ENCODE data around the gene KDELR3.

The KDELR3 gene

DNA sequence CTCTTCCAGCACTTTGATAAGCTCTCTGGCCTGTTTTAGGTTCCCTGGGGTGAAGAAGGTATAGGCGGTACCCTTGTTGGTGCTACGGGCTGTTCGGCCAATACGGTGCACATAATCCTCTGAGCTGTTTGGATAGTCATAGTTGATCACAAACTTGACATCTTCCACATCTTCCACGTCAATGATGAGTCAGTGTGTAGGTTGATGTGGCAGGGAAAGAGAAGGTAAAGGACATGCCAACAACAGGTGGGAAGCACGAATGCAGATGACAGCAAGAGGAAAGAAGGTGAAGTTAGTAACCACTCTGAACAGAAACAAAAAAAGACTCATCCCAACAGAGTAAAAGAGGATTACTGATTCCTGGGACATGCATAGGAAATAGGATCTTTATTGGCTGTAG lies 20.1 kb downstream of the KDELR3 start:
- TF ChIP-seq, protein P1, sequence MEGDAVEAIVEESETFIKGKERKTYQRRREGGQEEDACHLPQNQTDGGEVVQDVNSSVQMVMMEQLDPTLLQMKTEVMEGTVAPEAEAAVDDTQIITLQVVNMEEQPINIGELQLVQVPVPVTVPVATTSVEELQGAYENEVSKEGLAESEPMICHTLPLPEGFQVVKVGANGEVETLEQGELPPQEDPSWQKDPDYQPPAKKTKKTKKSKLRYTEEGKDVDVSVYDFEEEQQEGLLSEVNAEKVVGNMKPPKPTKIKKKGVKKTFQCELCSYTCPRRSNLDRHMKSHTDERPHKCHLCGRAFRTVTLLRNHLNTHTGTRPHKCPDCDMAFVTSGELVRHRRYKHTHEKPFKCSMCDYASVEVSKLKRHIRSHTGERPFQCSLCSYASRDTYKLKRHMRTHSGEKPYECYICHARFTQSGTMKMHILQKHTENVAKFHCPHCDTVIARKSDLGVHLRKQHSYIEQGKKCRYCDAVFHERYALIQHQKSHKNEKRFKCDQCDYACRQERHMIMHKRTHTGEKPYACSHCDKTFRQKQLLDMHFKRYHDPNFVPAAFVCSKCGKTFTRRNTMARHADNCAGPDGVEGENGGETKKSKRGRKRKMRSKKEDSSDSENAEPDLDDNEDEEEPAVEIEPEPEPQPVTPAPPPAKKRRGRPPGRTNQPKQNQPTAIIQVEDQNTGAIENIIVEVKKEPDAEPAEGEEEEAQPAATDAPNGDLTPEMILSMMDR (IDR thresholded peaks at IDR 0.05; ENCODE audit: control insufficient read depth, insufficient read depth, low read depth, low read length, missing control alignments) = no peak
- no peak overlapping the region for H3K4me3 ChIP-seq (ENCODE audit: control insufficient read depth, low read depth, low read length)
- DNase-seq (ENCODE audit: low read depth) = no peak

DNA sequence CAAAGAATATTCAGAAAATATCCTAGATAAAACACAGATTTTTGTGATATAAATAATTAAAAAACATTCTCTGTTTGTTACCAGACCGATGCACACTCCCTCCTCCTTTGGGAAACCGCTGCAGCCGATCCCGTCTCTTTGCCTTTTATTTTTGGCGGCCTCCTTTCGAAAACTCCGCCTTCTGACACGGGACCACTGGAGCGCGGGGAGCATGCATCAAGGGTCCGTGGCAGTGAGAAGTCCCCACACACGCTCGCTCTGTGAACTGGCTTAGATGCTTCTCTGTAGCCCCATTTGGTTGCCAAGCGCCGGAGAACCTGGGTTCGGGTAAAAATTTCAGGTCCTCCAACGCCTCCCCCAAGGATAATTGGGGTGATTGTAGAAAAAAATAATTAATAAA lies 21.2 kb downstream of the KDELR3 start:
- TF ChIP-seq, protein P1 (IDR thresholded peaks at IDR 0.05; ENCODE audit: control insufficient read depth, insufficient read depth, low read depth, low read length, missing control alignments) = no peak
- no peak overlapping the region for H3K4me3 ChIP-seq (ENCODE audit: control insufficient read depth, low read depth, low read length)
- no peak for DNase-seq (ENCODE audit: low read depth)

DNA sequence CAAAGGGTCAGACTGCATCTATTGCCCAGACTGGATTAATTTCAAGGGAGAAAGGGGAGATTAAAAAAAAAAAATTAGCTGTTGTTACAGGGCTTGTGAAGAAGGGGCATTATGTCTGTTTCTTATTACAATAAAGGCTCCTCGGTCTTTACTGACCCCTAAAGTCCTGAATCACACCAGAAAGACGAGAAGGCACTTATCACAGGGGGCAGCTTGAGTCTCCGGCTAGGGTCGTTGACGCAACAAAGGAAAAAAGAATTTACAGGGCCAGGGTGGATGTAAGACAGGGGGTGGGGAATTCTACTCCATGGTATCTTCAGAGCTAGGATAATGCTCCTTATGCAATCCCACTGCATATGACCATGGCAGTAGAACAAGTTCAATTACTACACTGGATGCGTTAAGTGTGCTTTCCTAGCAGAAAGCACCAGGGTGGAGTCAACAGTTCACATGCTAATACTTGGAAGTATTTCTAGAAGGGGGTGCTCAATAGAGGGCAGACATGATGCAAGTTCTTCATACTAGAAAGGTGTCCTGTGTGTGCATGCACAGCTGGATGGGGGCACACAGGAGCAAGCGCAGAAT lies 21.8 kb downstream of the KDELR3 start:
- no peak overlapping the region for H3K4me3 ChIP-seq (ENCODE audit: control insufficient read depth, low read depth, low read length)
- DNase-seq (ENCODE audit: low read depth) = no peak
- TF ChIP-seq, protein P1 (IDR thresholded peaks at IDR 0.05; ENCODE audit: control insufficient read depth, insufficient read depth, low read depth, low read length, missing control alignments) = no peak

DNA sequence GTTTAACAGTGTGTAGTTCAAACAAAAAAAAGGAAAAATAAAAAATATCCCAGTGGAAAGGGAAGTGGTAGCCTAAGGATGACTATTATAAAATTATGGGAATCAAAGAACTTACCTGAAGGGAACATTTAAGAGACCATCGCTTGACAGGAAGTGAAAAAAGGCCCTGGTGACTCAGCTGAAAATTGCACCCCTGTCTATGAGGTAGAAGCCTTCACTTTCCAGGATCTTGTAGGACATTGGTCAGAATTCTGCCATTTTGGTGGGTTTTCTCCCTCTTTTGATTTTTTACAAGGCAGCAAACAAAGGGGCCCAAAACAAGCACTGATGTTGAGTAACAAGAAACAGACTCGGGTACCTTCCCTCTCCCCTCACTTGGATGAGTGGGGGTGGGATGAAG lies 22.6 kb downstream of the KDELR3 start:
- H3K4me3 ChIP-seq (ENCODE audit: control insufficient read depth, low read depth, low read length) = no peak overlapping the region
- TF ChIP-seq, protein P1 (IDR thresholded peaks at IDR 0.05; ENCODE audit: control insufficient read depth, insufficient read depth, low read depth, low read length, missing control alignments) = no peak
- DNase-seq (ENCODE audit: low read depth) = no peak

DNA sequence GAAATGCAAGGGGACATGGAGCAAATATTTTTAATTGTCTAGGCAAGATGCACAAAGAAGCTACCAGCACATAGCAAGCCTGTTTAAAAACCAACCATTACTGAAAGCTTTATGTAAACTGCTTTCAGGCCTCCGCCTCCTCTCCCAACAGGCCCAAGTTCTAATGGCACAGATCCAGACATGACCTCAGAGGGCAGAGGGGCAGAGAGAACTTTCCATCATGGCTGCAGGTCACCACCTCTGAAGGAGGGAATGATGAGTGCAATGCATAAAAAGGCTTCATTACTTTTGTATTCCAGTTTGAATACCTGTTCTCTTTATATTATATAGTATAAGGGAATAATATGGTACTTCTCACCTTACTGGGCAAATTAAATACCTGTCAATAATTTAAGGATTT lies 23.0 kb downstream of the KDELR3 start:
- H3K4me3 ChIP-seq (ENCODE audit: control insufficient read depth, low read depth, low read length) = no peak overlapping the region
- no peak for DNase-seq (ENCODE audit: low read depth)
- TF ChIP-seq, protein P1 (IDR thresholded peaks at IDR 0.05; ENCODE audit: control insufficient read depth, insufficient read depth, low read depth, low read length, missing control alignments) = no peak

DNA sequence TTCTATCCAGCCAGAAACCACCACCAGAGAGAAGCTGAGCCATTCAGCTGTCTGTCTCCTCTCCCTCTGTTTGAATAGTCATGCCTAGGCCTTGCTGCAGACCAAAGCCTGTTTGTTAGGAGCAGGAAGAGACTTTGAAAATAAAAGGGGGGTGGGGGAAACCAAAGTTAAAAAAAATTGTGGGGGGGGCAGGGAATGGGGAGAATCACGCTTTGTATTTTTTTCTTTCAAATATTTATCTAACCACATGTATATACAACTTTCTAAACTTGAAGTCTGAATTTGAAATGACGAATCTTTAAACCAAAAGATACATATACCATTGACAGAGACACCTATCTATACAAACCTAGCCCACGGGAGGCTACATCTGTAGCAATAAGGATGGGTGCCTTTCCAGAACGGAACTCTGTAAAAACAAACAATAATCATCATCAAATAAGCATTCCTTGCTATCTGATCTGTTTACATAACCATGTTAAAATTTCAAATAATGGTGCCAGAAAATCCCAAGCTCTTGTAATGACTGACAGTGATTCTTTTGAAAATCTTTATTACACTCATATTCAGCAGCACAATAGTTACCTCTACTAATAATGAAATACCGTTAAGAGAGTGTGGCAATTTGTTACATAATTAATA lies 23.9 kb downstream of the KDELR3 start:
- no peak overlapping the region for H3K4me3 ChIP-seq (ENCODE audit: control insufficient read depth, low read depth, low read length)
- TF ChIP-seq, protein P1 (IDR thresholded peaks at IDR 0.05; ENCODE audit: control insufficient read depth, insufficient read depth, low read depth, low read length, missing control alignments) = no peak
- DNase-seq (ENCODE audit: low read depth) = no peak

Measured in AG09309 (cell line).